GM18520 (cell line): ENCODE measurements around the gene MINDY4.

Experiments
- ATAC-seq: cut with Tn5 transposase; IDR thresholded peaks from one replicate; pipeline ENCODE4 v1.9.1; 2021; ENCODE audit not compliant: unreplicated experiment

The MINDY4 gene

GRCh38 chr7:30912986-30913811 is 142.0 kb downstream of the MINDY4 start:
- ATAC-seq: no peak

- ATAC-seq: no peak
These were observed 142.8 kb downstream of the MINDY4 start for GRCh38 chr7:30913821-30914515.

- no peak for ATAC-seq
These were observed 143.4 kb downstream of the MINDY4 start for GRCh38 chr7:30914596-30914995.

- ATAC-seq: no peak
These were observed 143.9 kb downstream of the MINDY4 start for GRCh38 chr7:30915005-30915601.

- ATAC-seq: no peak
These were observed 144.5 kb downstream of the MINDY4 start for GRCh38 chr7:30915751-30916150.

- no peak for ATAC-seq
These were observed 145.0 kb downstream of the MINDY4 start for GRCh38 chr7:30916255-30916654.

GRCh38 chr7:30916767-30917166 is 145.6 kb downstream of the MINDY4 start:
- no peak for ATAC-seq

GRCh38 chr7:30917216-30917893 is 146.1 kb downstream of the MINDY4 start:
- no peak for ATAC-seq

- no peak for ATAC-seq
These were observed 147.5 kb downstream of the MINDY4 start for GRCh38 chr7:30918676-30919075.

- ATAC-seq: no peak
These were observed 148.9 kb downstream of the MINDY4 start for GRCh38 chr7:30920021-30920583.

- no peak for ATAC-seq
These were observed 149.6 kb downstream of the MINDY4 start for GRCh38 chr7:30920584-30921539.

GRCh38 chr7:30921540-30922401 is 150.6 kb downstream of the MINDY4 start:
- ATAC-seq: no peak

- no peak for ATAC-seq
These were observed 151.4 kb downstream of the MINDY4 start for GRCh38 chr7:30922596-30922995.

- ATAC-seq: no peak
These were observed 152.0 kb downstream of the MINDY4 start for GRCh38 chr7:30923009-30923773.

GRCh38 chr7:30923774-30924413 is 152.7 kb downstream of the MINDY4 start:
- ATAC-seq: no peak

- no peak for ATAC-seq
These were observed 153.4 kb downstream of the MINDY4 start for GRCh38 chr7:30924624-30925023.

- no peak for ATAC-seq
These were observed 153.9 kb downstream of the MINDY4 start for GRCh38 chr7:30925117-30925516.

GRCh38 chr7:30925913-30926312 is 154.7 kb downstream of the MINDY4 start:
- no peak for ATAC-seq
